ENCODE measurements around the gene ID1.
"Not testable (repeated sequence)": the region's sequence is repeated elsewhere in the genome, so short reads cannot be mapped to it uniquely, and the experiment has no call there.

The ID1 gene

GRCh38 chr20:31596412-31596715 is 8.7 kb upstream of the ID1 start:
- DNase-seq; intact Hi-C loops (cut with DNase I): not testable (repeated sequence)

- intact Hi-C loops (cut with DNase I), result no loop called here
- no peak for DNase-seq
Observed at GRCh38 chr20:31596831-31597480, 8.1 kb upstream of the ID1 start.

- intact Hi-C loops (cut with DNase I), result no loop called here
- no peak for DNase-seq
Observed at GRCh38 chr20:31597481-31597855, 7.6 kb upstream of the ID1 start.

GRCh38 chr20:31602431-31602778 is 2.7 kb upstream of the ID1 start:
- no peak for DNase-seq
- intact Hi-C loops (cut with DNase I), result no loop called here

GRCh38 chr20:31602779-31603441 is 2.2 kb upstream of the ID1 start:
- peak in 1 of 10 donors; percentile 39 for DNase-seq
- intact Hi-C loops (cut with DNase I), result no loop called here

- intact Hi-C loops (cut with DNase I), result no loop called here
- peak; percentile 84 to 99 (median 92) for DNase-seq
Observed at GRCh38 chr20:31603822-31604566, 1.1 kb upstream of the ID1 start.

GRCh38 chr20:31604567-31605030 is 490 bp upstream of the ID1 start:
- intact Hi-C loops (cut with DNase I), result no loop called here

GRCh38 chr20:31605902-31606803 is 1.1 kb downstream of the ID1 start:
- peak in 5 of 10 donors; percentile 17 to 88 (median 72) for DNase-seq
- intact Hi-C loops (cut with DNase I), result no loop called here

More at GRCh38 chr20:31604567-31605030, 490 bp upstream of the ID1 start:
- DNase-seq, result no peak

GRCh38 chr20:31606804-31607639 is 1.9 kb downstream of the ID1 start:
- intact Hi-C loops (cut with DNase I), result no loop called here
- DNase-seq, result peak in 1 of 10 donors; percentile 69

- no peak for DNase-seq
- intact Hi-C loops (cut with DNase I), result no loop called here
Observed at GRCh38 chr20:31607640-31608250, 2.7 kb downstream of the ID1 start.

- intact Hi-C loops (cut with DNase I), result no loop called here
- DNase-seq, result peak in 7 of 10 donors; percentile 34 to 91 (median 41)
Observed at GRCh38 chr20:31608251-31608945, 3.3 kb downstream of the ID1 start.

- intact Hi-C loops (cut with DNase I), result loop anchor here (2.0 kb wide), 1 partner anchor 49 kb away; no protein-coding TSS in a partner anchor
- peak in 2 of 10 donors; percentile 16 to 54 for DNase-seq
Observed at GRCh38 chr20:31612271-31612640, 7.2 kb downstream of the ID1 start.

GRCh38 chr20:31615416-31615815 is 10.3 kb downstream of the ID1 start:
- peak in 1 of 10 donors; percentile 28 for DNase-seq
- intact Hi-C loops (cut with DNase I), result no loop called here

GRCh38 chr20:31617432-31618104 is 12.5 kb downstream of the ID1 start:
- no peak for DNase-seq
- intact Hi-C loops (cut with DNase I), result no loop called here

- DNase-seq, result no peak
- intact Hi-C loops (cut with DNase I), result no loop called here
Observed at GRCh38 chr20:31620246-31620645, 15.2 kb downstream of the ID1 start.

- intact Hi-C loops (cut with DNase I); DNase-seq: not testable (repeated sequence)
Observed at GRCh38 chr20:31623123-31623505, 18.0 kb downstream of the ID1 start.

GRCh38 chr20:31626534-31626933 is 21.4 kb downstream of the ID1 start:
- DNase-seq; intact Hi-C loops (cut with DNase I): not testable (repeated sequence)

- DNase-seq; intact Hi-C loops (cut with DNase I): not testable (repeated sequence)
Observed at GRCh38 chr20:31628057-31628456, 23.0 kb downstream of the ID1 start.
